NCI-H2196 (cell line): ENCODE data around the gene BCOR.
A peak's percentile ranks its signal among the peaks of the same experiment; 100 is the strongest.

Source experiments
- DNase-seq: peaks from one replicate; lab custom pipeline; 2025; ENCODE audit not compliant: unreplicated experiment; lab: John Stamatoyannopoulos, UW

BCOR gene

DNA sequence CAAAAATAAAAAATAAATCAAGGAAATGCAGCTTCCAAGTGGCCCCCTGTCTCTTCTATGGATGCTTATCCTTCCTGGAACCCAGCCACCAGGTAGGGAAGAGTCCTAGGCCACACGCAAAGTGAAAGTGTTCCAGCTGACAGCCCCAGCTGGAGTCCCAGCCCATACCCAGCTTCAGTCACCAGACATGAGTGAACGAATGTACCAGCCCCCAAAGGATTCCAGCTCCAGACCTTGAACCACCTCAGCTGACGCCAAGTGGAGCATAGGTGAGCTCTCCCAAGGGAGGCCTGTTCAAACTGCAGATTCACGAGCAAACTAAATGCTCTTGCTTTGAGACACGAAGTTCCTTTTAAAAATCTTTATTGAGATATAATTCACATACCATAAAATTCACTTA lies 62.0 kb downstream of the BCOR start:
- DNase-seq: no peak

DNA sequence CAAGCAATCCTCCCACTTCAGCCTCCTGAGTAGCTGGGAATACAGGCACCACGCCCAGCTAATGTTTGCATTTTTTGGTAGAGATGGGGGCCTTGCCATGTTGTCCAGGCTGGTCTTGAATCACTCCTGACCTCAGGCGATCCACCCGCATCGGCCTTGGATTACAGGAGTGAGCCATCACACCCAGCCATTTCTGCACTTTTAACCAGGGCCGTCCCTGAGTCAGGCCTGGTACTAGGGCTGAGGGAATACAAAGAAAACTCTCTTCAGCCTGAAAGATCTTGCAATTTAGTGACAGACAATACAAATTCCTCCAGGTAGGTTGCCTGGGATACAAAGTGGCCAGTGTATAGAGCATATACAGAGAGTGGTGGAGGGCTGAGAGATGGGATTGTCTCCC lies 65.8 kb downstream of the BCOR start:
- DNase-seq: no peak

DNA sequence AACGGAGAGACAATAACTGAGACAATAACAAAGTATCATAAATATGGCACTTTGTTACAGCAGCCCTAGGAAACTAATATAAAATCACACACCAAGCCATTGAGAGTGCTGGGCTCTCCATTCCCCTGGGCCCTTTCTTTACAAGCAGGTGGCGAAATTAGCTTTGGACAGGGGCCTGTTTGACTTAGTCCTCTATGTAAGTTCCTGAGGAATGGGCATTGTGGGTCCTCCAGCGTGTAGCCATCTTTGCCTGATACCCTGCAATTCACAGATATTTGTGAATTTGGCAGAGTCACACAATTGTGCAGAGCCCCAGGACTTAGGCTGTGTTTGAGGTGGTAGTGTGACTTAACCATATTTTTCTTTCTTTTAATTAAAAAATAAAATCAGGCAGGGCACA lies 67.6 kb downstream of the BCOR start:
- DNase-seq: no peak

DNA sequence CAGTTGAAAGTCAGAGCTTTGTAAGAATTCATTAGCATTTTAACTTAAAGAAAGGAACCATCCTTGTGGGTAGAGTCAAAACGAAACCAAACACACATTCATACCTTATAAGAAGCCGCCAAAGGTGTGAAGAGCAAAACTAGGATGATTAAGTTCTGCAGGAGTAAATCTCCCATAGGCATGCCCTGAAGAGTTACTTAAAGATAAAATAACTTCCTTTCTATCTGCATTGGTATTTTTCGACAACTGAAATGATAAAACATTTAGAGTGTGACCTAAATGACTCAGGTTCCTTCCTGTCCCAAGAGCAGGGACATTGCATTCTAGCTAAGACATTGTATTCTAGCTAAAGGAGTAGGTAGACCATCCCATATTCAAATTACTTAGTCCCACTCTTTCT lies 75.3 kb downstream of the BCOR start:
- no peak for DNase-seq

DNA sequence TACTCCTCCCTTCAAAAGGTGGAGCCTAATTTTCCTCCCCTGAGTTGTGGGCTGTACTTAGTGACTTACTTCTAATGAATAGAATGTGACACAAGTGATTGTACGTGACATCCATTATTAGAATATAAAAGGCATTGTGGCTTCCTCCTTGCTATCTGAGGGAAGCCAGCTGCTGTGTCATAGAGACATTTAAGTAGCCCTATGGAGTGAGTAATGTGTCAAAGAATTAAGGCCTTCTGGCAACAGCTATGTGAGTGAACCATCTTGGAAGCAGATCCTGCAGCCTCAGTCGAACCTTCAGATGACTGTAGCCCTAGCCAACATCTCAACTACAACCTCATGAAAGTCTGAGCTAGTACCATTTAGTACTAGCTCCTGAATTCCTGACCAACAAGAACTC lies 76.1 kb downstream of the BCOR start:
- DNase-seq: no peak

DNA sequence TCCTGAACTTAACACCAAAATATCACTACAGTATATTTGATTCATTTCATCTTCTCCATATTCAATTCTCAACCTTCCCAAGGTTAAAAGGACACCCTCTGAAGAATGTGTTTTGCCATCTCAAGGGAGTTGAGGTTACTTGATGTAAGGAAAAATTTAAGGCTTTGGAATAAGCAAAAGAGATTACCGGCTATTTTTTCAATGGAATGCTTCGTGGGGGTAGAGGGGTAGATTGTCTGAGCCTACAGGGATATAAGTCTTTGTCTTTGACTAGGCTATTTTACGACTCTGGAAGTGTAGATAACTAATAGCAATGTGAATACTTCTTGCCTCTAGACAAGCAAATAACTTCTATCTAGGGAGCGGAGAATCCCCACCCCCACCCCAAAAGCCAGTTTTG lies 78.2 kb downstream of the BCOR start:
- no peak for DNase-seq

DNA sequence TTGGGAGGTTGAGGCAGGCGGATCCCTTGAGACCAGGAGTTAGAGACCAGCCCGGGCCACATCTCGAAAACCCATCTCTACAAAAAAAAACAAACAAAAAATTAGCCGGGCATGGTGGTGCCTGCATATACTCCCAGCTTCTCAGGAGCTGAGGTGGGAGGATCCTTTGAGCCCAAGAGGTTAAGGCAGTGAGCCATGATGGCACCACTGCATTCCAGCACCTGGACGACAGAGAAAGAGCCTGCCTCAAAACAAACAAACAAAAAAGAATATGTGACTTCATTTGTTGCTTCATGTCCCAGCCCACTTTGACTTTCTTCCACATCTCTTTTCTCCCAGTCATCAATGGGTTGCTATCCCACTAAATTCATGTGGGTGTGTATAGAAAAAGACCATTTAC lies 79.7 kb downstream of the BCOR start:
- no peak for DNase-seq

DNA sequence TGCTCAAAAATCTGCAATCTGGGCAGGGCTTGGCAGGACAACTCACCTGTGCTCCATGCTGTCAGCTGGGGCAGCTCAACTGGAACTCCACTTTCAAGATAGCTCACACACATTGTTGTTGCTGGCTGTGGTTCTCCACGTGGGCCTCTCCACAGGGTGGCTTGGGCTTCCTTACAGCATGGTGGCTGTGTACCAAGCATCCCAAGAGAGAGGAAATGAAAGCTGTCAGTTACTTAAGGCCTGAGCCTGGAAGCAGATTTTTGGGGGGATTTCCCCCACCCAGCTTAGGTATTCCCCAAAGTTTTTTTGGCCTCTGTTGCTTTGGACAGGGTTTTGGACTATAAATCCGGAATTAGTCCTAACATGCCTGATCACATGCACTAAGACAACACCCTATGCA lies 81.0 kb downstream of the BCOR start:
- DNase-seq: no peak

DNA sequence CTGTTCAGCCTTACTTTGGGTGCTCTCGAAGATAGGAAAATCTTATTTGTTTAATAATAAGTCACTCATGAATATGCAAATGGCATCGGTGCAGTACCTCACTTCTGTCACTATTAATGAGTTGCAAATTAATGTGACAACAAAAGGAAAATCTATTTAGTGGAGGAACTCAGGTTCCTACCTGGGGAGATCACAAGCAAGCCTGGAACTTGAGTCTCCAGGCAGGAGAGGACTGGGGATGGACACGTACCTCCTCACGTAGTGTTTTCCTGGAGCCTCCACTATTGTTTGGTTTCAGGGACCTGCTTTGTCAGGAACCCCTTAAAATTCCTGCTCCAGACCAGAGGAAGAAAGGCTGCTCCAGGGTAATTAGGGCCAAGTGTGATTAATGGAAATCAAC lies 82.1 kb downstream of the BCOR start:
- DNase-seq: no peak

DNA sequence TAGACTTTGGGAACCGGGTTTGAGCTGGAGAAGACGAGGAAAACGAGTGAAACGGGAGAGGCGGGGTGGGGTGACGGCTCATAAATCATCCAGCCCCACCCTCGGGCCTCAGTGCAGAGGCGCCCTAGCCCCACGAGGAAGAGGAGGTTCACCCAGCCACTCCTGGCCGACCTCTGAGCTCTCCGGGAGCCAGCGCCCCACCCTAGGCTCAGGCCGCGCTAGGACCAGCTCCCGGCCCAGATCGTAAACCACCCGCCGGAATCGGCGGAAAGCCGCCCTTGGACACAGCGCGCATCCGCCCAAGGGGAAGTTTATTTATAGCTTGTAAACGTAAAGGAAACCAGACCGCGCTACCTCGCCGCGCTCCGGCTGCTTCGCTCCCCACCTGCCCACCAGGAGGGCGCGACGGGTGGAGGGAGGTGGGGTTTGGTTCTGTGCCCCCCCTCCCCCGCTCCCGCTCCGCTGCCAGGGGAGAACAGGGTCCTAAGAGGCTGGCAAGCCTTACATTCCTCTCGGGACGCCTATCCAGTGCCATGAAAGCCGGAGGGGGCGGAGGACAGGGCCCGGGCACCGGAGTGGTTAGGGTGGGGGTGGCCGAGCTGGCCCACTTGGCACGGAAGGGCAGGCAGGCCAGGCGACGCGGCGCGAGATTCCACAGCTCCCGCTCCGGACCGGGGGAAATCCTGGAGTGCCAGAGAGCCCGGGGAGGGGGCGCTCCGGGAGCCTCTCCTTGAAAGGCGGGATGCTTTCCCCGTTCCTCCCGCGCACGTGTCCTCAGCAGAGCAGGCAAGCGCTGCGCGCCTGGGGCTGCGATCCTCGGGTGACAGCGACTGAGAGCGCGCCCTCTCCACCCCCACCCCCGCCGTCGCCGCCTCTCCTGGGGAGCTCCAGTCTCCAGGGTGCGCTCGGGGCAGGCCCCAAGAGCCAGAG lies 84.2 kb downstream of the BCOR start:
- DNase-seq: peak; percentile 56

DNA sequence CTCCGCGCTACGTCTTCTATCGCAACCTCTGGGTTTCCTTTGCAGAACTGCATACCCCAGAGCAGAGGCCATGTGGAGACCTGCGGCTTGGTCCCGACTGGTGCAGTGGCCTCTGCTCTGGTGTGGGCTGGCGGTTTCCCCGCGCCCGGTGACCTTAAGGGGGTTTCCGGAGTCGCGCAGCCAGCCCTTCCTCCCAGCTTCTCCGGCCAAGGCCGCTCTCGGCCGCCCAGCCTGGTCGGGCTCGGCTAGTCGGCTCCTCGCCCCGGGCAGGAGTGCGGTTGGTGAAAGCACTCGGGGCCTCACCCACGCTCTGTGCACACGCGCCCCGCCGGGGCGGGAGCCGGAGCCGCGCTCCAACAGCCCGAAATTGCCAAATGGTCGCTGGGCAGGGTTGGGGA lies 84.9 kb downstream of the BCOR start:
- DNase-seq: no peak

DNA sequence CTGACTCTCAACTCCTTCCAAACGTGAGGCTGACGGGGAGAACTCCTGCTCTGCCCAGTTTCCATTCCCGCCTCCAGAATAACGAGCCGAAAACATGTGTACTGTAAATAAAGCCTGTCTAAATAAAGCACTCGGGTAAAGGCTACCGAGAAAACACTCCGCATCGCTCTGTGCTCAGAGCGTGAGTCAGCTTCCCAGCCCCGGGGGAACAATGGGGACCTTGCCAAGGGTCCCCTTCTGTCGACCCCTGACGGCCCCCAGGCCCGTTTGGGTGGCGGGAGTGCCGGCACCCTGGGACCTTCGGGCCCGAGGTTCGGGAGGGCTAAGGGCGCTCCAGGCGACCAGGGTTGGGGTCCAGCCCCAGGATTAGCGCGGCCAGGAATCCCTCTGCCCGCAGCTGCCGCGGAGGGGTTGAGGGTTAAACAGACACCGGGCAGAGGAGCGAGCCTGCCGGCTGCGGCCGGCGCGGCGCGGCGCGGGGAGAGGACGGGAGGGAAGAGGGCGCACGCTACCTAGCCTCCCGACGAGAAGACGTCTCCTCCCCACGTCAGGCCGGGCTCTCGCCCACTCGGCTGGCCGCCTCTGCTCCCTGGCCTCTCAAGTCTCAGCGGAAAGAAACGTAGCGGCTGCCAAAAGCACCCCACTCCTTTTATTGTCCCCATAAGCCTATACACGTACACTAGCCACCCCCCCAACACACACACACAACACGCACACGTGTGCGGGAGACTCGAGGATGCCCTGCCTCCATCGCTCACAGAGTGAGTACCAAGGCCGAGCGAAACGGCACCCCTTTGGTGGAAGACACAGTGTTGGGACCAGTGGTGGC lies 85.5 kb downstream of the BCOR start:
- DNase-seq: no peak

DNA sequence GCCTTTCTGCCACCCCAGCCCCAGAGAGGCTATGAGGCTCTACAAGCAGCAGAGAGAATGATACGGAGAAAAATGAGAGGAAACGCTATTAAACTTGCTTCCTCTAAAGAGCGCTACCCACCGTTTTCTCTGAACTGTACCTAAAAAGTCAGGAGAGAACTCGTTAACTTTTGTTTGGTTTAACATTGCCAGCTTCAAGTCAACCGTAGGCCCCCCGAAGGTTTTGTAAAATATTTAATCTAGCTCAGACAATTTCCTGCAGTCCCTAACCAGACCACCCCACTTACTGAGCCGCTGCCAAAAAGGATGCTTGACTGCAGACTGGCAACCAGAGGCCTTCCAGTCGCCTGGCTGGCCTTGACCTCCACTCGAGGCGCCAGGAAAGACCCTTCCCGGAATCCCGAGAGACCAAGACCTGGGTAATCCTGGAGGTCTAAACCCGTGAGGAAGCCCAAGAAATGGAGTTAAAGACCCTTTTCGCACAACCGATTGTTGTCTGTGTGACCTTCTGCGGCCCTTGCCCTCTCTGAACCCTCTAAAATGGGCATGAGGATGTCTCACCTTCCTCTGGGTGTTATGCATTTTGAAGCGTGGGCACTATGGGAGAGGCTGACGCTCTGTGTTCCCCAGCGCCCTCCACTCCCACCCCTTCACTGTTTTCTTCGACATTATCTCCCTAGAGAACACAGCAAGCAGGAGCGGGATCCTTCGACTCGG lies 86.3 kb downstream of the BCOR start:
- DNase-seq: no peak

DNA sequence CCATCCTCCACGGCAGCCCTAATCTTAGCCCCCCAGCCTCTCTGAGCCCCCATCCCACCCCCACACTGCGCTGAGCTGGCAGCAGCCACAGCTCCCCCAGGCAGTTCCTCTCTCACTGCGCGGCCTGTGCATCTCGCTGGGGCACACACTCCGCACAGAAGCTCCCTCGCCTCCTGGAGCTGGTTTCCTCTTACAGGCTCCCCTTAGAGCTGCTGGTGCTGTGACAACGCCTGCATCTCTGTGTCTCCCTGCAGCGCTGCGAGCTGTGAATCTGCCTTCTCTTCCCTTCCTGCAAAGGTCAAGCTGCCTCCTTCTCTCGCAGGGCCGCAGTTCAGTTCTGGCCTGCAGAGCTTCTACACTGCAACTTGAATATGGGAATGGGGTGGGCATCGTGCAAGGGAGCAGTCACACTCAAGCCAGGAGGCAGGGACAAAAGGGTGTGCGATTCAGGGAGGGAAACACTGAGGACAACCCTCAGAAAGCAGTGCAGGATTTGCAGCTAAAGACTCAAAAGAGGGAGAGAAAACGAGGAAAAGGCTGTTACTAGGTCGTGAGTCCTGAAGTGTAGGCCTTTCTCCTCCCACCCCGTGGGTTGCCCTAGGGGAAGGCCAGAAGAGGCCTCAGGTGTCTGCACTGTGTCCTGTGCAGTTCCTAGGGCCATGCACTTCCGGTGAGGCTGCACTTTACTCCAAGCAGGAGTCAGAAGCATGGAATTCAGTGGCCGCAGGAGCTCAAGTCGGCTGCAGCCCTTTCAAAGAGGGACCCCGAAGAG lies 87.0 kb downstream of the BCOR start:
- no peak for DNase-seq

DNA sequence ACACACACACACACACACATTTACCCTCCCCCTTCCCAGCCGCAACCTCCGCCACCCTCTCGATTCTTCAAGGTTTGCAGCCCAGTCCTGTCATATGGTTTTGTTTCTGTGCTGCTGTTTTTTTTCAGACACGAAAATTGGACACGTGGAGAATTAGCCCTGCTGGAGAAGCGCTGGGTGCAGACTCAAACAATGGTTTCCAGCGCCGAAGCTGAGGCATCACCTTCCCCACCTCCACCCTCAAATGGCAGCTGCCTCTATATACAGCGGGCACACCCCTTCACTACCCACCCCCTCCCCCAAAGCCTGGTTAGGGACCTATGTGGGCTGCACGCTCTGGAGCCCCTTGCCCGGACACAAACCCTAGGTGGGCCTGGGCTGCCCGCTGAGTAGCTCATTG lies 87.9 kb downstream of the BCOR start:
- no peak for DNase-seq

DNA sequence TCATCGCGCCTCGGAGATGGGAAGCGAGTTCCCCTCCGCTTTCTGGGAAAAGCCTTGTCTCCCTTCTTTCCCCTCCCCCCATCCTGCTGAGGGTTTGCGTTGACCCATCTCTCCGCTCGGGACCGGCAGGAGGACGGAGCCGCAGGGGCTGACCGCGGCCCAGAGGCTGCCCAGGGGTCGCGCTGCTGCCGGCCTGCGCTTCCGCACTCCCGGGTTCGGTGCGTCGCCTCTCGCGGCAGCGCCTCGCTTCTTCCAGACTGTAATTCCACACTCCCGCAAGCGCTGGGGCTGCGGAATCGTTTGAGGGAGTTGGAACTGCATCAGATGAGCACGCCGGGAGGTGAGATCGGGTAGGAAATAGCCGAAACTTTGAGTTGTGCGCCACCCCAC lies 88.3 kb downstream of the BCOR start:
- no peak for DNase-seq

DNA sequence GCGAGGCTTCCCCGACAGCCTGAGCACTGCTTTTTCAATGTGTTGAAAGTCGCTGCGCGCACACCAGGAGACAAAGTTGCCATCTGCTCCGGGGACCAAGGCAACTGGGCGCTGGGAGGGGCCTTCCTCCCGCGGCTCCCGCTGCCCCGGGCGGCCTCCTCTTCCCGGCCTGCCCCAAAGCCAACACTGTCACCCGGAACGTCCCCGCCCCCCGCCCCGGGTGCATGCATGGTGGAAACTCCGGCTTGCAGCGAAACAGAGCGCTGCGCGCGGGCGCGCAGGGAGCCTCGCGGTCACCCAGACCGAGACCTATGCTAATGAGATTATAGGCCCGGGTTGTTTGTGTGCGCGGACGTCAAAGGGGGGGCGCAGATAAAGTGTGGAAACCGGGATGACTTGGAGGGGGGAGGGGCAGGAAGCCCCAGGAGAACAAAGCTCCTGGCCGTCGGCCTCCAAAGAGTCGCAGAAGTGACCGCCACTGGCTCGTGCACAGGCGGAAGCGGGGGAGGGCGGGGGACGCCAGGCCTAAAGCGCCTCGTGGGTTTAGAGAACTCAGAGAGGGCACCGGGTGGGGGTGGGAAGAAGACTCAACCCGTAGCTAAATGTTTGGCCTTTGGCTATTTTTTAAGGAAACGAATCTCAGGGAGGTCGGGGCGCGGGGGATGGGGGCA lies 88.8 kb downstream of the BCOR start:
- DNase-seq: no peak

DNA sequence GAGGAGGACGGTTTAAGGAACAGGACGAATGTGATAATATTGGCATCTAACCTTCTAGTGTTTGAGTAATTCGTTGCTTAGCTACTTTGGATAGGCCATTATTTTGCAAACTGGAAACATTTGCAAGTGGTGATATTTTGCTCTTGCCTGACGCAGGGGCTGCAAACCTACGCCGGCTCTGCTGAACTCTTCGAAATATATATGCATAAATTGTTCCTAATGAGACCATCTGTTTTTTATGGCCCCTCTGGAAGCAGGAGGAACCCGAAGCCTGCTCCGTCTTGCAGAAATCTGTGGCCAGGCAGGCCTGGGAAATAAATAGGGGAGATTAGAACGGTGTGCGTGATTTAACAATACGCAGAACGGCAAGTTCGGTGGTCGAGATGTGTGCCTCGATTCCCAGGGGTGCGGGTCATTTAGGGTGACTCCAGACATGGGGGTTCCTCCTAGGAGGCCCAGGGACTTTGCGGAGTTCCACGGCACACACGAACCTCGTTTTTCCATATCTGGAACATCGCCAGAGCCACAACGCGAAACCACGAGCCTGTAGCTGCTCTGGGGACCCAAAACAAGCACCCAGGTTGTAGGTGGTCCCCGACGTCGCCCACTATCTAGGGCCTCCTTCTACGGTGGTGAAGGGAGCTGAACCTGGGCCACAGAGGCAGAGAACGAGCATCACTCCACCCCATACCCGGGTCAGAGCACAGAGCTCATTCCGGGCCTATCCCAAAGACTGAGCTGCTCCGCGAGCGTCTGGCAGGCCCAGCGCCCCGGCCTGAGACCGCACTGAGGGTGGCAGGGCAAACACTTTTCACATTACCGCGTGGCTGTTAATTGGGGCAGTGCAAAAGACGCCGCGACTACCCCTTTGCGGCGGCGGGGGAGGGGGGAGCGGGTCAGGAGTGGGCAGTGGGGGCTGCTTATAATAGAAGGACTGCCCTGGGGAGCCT lies 89.7 kb downstream of the BCOR start:
- DNase-seq: no peak

DNA sequence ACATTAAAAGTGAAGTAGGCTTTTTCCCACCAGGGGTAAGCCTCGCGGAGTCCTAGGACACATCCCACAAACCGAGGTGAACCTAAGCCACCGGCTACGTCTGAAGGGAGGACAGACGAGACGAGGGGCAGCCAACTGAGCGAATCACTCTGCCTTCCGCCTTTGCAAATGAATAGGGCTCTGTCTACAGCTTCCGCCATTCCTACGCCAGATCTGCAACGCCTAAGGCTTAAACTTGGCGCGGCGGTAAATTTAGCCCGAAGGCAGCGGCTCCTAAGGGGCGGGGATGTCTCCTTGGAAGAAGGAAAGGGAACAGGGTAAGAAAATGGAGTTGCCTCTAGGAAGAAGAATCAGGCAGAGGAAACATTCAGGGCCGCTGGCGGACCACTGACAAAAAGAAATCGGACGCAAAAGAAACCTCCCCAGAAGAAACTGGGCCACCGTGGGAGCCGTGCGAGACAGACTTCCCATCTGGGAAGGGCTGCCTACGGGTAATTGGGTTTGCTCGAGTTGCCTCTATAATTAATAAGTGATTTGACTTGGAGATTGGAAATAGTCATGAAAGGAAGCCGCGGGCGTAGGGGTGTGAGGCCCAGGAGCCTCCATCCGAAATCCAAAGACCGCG lies 90.5 kb downstream of the BCOR start:
- no peak for DNase-seq
